HL-60 (cell line): ENCODE results near the gene SEMA6B.

Experiments used
- DNase-seq, 2 experiments: peaks; one replicate each; pipeline ENCODE4 v3.0.0-alpha.2; 2010 to 2020; ENCODE audit warnings: low read depth in 1 of 2, low spot score in 1 of 2
- H3K27ac ChIP-seq: fragments of 250-450 bp; sonication (Bioruptor Pico); replicated peaks from 2 replicates; pipeline ENCODE4 v1.5.1; 2020; ENCODE audit warnings: mild to moderate bottlenecking, moderate library complexity
- H3K27me3 ChIP-seq: fragments of 250-450 bp; sonication (Bioruptor Pico); 2 replicates; pipeline ENCODE4 v1.5.1; 2021; ENCODE audit warnings: mild to moderate bottlenecking, moderate library complexity; ENCODE audit not compliant: insufficient read depth, poor library complexity, severe bottlenecking
- H3K4me3 ChIP-seq: replicated peaks from 2 replicates; pipeline ENCODE4 v1.5.1; 2011; ENCODE audit warnings: mild to moderate bottlenecking, control low read depth, low read length; ENCODE audit not compliant: insufficient read depth
- CTCF ChIP-seq: IDR thresholded peaks from one replicate; pipeline ENCODE4 v1.5.1; 2011; ENCODE audit warnings: low read length, control low read depth, inconsistent platforms; ENCODE audit not compliant: insufficient read depth
- GABPA ChIP-seq: IDR thresholded peaks from 2 replicates; pipeline ENCODE4 v1.6.1; 2012; ENCODE audit warnings: low read depth
- POLR2AphosphoS5 ChIP-seq: IDR thresholded peaks from 2 replicates; pipeline ENCODE4 v1.6.1; 2012; ENCODE audit warnings: low read depth
- REST ChIP-seq: IDR thresholded peaks from 2 replicates; pipeline ENCODE4 v1.6.1; 2012; ENCODE audit warnings: low read depth; ENCODE audit not compliant: insufficient replicate concordance
- SPI1 ChIP-seq: IDR thresholded peaks from 2 replicates; pipeline ENCODE4 v1.6.1; 2012; ENCODE audit warnings: low read depth, mild to moderate bottlenecking, borderline replicate concordance

The SEMA6B gene

GRCh38 chr19:4600893-4601292, 41.4 kb upstream of the SEMA6B start:
- DNase-seq, result no peak
- no peak overlapping the region for H3K4me3 ChIP-seq
- peaks cover 8% of the 10 kb centered on the region for H3K27me3 ChIP-seq
- H3K27ac ChIP-seq, result no peak overlapping the region
- TF ChIP-seq REST (no peak), CTCF (no peak), POLR2AphosphoS5 (no peak), SPI1 (no peak), GABPA (no peak)

- H3K27ac ChIP-seq, result no peak overlapping the region
- TF ChIP-seq GABPA (no peak), REST (no peak), POLR2AphosphoS5 (no peak), CTCF (no peak), SPI1 (no peak)
- H3K27me3 ChIP-seq, result peaks cover 8% of the 10 kb centered on the region
- no peak overlapping the region for H3K4me3 ChIP-seq
- no peak for DNase-seq
These were observed 40.6 kb upstream of the SEMA6B start for GRCh38 chr19:4600082-4600481.

- no peak for DNase-seq
- TF ChIP-seq GABPA (no peak), REST (no peak), POLR2AphosphoS5 (no peak), SPI1 (no peak), CTCF (no peak)
- Histone ChIP-seq H3K4me3 (no peak overlapping the region), H3K27me3 (peaks cover 8% of the 10 kb centered on the region), H3K27ac (no peak overlapping the region)
These were observed 39.2 kb upstream of the SEMA6B start for GRCh38 chr19:4598712-4599111.
